Nephron (organoid): ENCODE measurements around the gene REG1B.

ENCODE experiments used
- H3K27ac Mint-ChIP-seq, 3 experiments: 2 replicates each; pipeline ENCODE4 v1.8.0; 2020; ENCODE audit warnings: mixed read lengths in 3 of 3, mild to moderate bottlenecking in 2 of 3, moderate library complexity in 1 of 3
- H3K27me3 Mint-ChIP-seq: 2 replicates; pipeline ENCODE4 v1.8.0; 2021; ENCODE audit warnings: low read depth, mild to moderate bottlenecking, moderate library complexity, mixed read lengths
- H3K36me3 Mint-ChIP-seq: 2 replicates; pipeline ENCODE4 v1.8.0; 2020; ENCODE audit warnings: low read depth, mixed read lengths
- H3K4me1 Mint-ChIP-seq: 2 replicates; pipeline ENCODE4 v1.8.0; 2020; ENCODE audit warnings: mixed read lengths
- H3K4me3 Mint-ChIP-seq, 3 experiments: 2 replicates each; pipeline ENCODE4 v1.8.0; 2020; ENCODE audit warnings: mild to moderate bottlenecking in 3 of 3, mixed read lengths in 3 of 3, moderate library complexity in 2 of 3
- H3K9me3 Mint-ChIP-seq: 2 replicates; pipeline ENCODE4 v1.8.0; 2020; ENCODE audit warnings: mixed read lengths
- TF ChIP-seq, protein P1 (sequence below), 3 experiments: fragments of 200-600 bp; sonication (generic); IDR thresholded peaks; one replicate each; pipeline ENCODE4 v1.5.0; 2021; ENCODE audit warnings: antibody characterized with exemption in 3 of 3; ENCODE audit not compliant: unreplicated experiment in 3 of 3

Gene REG1B

DNA sequence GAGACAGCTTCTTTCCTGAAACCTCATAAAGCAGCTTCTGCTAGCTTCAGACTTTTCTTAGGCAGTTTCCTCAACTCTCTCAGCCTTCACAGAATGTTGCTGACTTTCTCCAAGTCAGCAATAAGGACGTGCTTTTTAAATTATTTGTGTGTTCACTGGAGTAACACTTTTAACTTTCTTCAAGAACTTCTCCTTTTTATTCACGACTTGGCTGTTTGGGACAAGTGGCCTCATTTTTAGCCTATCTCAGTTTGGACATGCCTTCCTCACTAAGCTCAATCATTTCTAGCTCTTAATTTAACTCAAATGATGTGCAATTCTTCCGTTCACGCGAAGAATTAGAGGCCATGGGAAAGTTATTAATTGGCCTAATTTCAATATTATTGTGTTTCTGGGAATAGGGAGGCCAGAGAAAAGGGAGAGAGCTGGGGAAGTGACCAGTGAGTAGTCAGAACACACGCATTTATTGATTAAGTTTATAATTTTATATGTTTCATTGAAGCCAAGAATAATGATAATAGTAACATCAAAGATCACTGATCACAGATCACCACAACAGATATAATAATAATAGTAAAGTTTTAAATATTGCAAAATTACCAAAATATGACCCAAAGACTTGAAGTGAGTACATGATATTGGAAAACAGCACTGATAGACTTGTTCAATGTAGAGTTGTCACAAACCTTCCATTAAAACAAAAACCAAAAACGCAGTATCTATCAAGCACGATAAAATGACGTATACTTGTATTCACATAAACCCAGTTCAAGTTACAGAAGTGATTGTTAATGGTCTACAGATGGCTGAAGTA is 37.3 kb upstream of the REG1B start:
- H3K9me3 Mint-ChIP-seq = no peaks in the 10 kb centered on the region
- H3K27ac Mint-ChIP-seq = no peak overlapping the region
- H3K27me3 Mint-ChIP-seq = no peaks in the 10 kb centered on the region
- no peaks in the 10 kb centered on the region for H3K36me3 Mint-ChIP-seq
- no peaks in the 10 kb centered on the region for H3K4me1 Mint-ChIP-seq
- H3K4me3 Mint-ChIP-seq = no peak overlapping the region
- TF ChIP-seq, protein P1, sequence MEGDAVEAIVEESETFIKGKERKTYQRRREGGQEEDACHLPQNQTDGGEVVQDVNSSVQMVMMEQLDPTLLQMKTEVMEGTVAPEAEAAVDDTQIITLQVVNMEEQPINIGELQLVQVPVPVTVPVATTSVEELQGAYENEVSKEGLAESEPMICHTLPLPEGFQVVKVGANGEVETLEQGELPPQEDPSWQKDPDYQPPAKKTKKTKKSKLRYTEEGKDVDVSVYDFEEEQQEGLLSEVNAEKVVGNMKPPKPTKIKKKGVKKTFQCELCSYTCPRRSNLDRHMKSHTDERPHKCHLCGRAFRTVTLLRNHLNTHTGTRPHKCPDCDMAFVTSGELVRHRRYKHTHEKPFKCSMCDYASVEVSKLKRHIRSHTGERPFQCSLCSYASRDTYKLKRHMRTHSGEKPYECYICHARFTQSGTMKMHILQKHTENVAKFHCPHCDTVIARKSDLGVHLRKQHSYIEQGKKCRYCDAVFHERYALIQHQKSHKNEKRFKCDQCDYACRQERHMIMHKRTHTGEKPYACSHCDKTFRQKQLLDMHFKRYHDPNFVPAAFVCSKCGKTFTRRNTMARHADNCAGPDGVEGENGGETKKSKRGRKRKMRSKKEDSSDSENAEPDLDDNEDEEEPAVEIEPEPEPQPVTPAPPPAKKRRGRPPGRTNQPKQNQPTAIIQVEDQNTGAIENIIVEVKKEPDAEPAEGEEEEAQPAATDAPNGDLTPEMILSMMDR (IDR thresholded peaks at IDR 0.05; ENCODE audit: unreplicated experiment in 3 of 3) = no peak

DNA sequence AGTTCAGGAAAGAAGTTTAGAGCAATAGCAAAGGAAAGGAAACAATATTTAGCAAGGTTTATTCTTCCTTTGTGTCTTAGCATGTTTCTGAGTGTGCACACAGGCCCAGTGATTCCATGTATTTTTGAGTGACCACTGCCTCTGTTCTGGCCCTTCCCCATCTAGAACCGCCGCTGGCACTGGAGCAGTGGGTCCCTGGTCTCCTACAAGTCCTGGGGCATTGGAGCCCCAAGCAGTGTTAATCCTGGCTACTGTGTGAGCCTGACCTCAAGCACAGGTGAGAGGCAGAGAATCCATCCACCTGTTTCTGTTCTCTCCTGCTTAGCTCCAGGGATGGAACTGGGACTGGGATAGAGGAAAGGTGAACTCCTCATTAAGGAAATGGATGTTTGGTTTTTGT is 34.9 kb upstream of the REG1B start:
- H3K9me3 Mint-ChIP-seq = no peaks in the 10 kb centered on the region
- no peaks in the 10 kb centered on the region for H3K27me3 Mint-ChIP-seq
- no peak overlapping the region for H3K4me3 Mint-ChIP-seq
- H3K27ac Mint-ChIP-seq = no peak overlapping the region
- no peaks in the 10 kb centered on the region for H3K36me3 Mint-ChIP-seq
- TF ChIP-seq, protein P1 (IDR thresholded peaks at IDR 0.05; ENCODE audit: unreplicated experiment in 3 of 3) = no peak
- no peaks in the 10 kb centered on the region for H3K4me1 Mint-ChIP-seq

DNA sequence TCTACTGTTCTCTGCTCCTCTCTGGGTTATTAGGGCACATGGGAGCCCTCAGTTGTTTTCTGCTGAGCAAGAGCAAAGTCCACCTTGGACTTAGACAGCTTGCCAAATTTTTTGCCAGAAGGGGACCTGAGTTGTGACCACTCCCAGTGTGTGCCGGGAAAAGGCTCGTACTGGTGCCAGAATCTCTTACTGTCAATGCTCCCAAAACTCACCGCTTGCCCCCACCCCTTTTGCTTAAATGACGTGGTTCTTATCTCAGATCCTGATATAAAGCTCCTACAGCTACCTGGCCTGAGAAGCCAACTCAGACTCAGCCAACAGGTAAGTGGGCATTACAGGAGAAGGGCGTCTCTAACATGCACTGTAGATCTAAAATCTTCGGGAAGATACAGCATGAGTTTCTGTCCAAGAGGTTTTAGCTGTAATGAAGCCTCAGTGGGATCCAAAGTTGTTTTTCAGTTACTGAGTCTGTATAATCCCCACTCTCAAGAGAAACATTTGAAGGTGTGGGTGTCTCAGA is 32.5 kb upstream of the REG1B start, which contains the start of gene REG1A:
REG1A (plus strand) TSS at position 295 of the 520 bp plus-strand sequence. CDS start 374 bp downstream, outside the sequence.
- TF ChIP-seq, protein P1 (IDR thresholded peaks at IDR 0.05; ENCODE audit: unreplicated experiment in 3 of 3) = no peak
- Mint-ChIP-seq H3K4me1 (no peaks in the 10 kb centered on the region), H3K27me3 (no peaks in the 10 kb centered on the region), H3K9me3 (no peaks in the 10 kb centered on the region), H3K4me3 (no peak within 1 kb of the TSS), H3K27ac (no peak within 1 kb of the TSS), H3K36me3 (no peaks in the 10 kb centered on the region)

DNA sequence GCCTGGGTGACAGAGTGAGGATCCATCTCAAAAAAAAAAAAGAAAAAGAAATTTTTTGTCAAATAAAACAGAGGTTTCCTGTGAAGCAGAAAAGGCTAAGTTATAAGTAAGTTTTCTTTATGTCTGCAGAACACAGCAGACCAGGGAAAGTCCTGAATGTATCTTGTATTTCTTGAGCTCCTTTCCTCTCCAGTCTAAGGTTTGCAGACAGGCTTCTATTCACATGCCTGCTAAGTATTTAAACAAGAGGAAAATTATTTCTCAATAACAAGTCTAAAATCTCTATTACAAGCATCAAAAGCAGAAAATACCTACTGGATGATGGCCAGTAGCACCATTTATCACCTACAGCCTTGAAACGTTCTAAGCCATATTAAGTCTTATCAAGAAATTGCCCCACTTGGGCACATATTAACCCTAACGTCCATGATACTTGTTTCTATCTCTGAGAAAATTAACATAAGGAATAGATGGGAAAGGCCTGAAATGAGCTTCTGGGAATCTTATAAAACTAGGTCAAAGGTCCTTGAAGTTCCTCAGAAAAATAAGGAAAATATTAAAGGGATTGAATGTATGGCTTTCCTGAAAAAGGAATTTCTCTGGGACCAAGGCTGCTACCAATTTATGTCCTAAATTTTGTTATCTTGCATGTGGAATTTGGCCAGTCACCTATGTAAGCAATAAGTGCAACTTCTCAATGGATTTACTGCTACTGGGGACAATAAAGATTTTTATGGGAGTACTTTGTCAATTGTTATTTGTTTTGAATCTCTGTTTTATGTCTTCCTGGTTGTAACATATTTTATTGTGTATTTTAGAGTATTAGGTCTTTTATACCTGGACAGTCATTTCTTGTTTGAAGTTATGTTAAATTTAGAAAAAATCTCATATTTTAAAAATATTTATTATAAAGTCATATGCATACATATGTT is 29.5 kb upstream of the REG1B start:
- H3K36me3 Mint-ChIP-seq = no peaks in the 10 kb centered on the region
- H3K27me3 Mint-ChIP-seq = no peaks in the 10 kb centered on the region
- TF ChIP-seq, protein P1 (IDR thresholded peaks at IDR 0.05; ENCODE audit: unreplicated experiment in 3 of 3) = no peak
- H3K9me3 Mint-ChIP-seq = no peaks in the 10 kb centered on the region
- H3K4me1 Mint-ChIP-seq = no peaks in the 10 kb centered on the region
- H3K27ac Mint-ChIP-seq = no peak overlapping the region
- H3K4me3 Mint-ChIP-seq = no peak overlapping the region

DNA sequence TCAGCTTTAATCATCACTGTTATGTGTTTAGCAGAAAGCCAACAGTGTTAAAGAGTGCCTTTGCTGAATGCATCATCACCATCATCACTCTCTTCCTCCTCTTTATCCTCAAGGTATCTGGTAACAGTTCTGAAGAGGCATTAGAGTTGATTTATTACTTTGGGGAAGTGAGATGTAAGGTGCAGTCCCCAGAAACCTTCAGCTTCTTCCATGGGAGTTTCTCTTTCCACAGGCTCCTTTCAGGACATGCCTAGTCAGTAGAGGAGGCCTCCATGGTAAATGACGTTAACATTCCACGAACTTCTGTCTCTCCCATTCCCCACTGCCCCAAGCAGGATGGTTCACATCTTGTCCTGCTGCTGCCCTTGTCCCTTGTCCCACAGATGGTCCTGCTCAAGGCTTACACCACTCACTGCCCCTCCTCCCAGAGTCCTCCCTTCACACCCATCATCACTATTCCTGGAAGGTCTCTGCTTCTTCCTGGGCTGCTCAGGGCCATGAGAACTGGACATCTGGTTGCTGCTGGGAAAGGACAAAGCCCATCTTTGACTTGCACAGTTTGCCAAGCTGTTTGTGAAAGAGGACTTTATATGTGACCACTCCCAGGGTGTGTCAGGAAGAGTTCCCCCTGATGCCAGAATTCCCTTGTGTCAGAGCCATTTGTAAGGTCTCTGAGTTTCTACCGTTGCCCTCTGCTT is 27.2 kb upstream of the REG1B start:
- Mint-ChIP-seq H3K9me3 (no peaks in the 10 kb centered on the region), H3K36me3 (no peaks in the 10 kb centered on the region), H3K4me1 (no peaks in the 10 kb centered on the region), H3K27ac (no peak overlapping the region), H3K27me3 (no peaks in the 10 kb centered on the region), H3K4me3 (no peak overlapping the region)
- TF ChIP-seq, protein P1 (IDR thresholded peaks at IDR 0.05; ENCODE audit: unreplicated experiment in 3 of 3) = no peak
